Subcutaneous abdominal adipose tissue (tissue), 5 donors: ENCODE data around the gene SEC22A.

Experiments used
- H3K27ac ChIP-seq: one replicate; pipeline ENCODE4 v1.7.0; 2013; ENCODE audit warnings: low read depth, mild to moderate bottlenecking, inconsistent platforms, low read length, moderate library complexity
- H3K27me3 ChIP-seq, 5 donors: one replicate each; pipeline ENCODE4 v1.7.0; 2013; ENCODE audit warnings: low read length in 5 of 5, inconsistent platforms in 1 of 5; ENCODE audit not compliant: control insufficient read depth in 5 of 5, insufficient read depth in 4 of 5
- H3K36me3 ChIP-seq, 5 donors: one replicate each; pipeline ENCODE4 v1.7.0; 2013; ENCODE audit warnings: low read length in 5 of 5; ENCODE audit not compliant: control insufficient read depth in 5 of 5, insufficient read depth in 5 of 5
- H3K4me1 ChIP-seq, 5 donors: one replicate each; pipeline ENCODE4 v1.7.0; 2013; ENCODE audit warnings: low read length in 5 of 5, mild to moderate bottlenecking in 3 of 5, moderate library complexity in 1 of 5; ENCODE audit not compliant: control insufficient read depth in 5 of 5, insufficient read depth in 5 of 5
- H3K4me3 ChIP-seq, 5 donors: one replicate each; pipeline ENCODE4 v1.7.0; 2013; ENCODE audit warnings: low read length in 5 of 5, low read depth in 1 of 5
- H3K9ac ChIP-seq, 5 donors: one replicate each; pipeline ENCODE4 v1.7.0; 2013; ENCODE audit warnings: low read length in 5 of 5, mild to moderate bottlenecking in 4 of 5, moderate library complexity in 3 of 5
- H3K9me3 ChIP-seq, 5 donors: one replicate each; pipeline ENCODE4 v1.7.0; 2013; ENCODE audit warnings: low read length in 5 of 5; ENCODE audit not compliant: control insufficient read depth in 5 of 5
- donor health status: healthy.
- donor health status: healthy.
- donor health status: healthy.
- donor health status: healthy.
- donor health status: healthy.

Gene SEC22A

DNA sequence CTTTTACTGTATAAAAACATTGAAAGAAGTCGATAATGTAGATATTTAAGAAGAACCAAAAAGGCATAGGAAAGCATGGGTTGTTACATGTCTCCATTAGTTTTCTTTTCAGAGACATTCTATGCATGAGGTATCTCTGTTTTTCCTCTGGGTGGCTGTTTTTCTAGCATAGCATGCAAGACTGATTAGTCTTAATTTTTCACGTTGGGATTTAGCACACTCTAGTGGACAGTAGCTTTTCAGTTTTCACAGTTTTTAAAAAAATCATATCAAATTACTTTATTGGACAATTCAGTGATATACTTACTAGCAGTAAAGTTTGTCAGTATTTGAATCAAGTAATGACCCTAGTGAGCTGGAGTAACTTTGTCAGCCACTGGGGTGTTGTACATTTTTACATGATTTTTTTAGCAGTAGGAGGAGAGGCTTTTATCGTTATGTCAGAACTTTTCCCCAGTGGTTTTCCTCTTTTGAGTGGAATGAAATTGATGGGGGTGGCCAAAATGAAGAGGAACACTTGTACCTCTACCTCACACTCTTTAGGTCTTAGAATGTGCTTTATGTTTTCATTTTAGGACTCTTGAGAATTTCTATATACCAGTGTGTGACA lies 57.2 kb downstream of the SEC22A start:
- peaks cover 0 to 6% (median 5%) of the 10 kb centered on the region in 5 donors for H3K36me3 ChIP-seq
- no peak overlapping the region for H3K27ac ChIP-seq
- no peaks in the 10 kb centered on the region for H3K27me3 ChIP-seq
- no peak overlapping the region for H3K9ac ChIP-seq
- no peaks in the 10 kb centered on the region for H3K9me3 ChIP-seq
- no peaks in the 10 kb centered on the region for H3K4me1 ChIP-seq
- H3K4me3 ChIP-seq = no peak overlapping the region

DNA sequence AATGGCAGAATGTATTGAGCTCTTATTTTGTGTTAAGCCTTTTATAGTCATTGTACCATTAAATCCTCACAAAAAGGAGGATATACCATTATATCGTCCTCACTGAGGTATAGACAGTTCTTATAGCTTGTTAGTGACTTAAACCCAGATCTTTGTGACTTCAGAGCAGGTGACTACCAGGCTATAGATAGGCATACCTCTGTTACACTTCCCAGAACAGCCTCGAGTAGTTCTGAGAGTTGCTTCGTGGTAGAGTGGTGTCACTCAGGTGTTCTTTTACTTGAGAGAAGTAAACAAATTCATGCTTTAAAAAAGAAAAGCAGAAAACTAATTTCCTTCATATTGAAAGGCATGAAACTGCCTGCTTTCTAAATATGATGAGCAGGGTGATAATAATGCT lies 59.9 kb downstream of the SEC22A start:
- Histone ChIP-seq H3K4me1 (no peaks in the 10 kb centered on the region), H3K9ac (no peak overlapping the region), H3K36me3 (peaks cover 0 to 6% (median 4%) of the 10 kb centered on the region in 5 donors), H3K4me3 (no peak overlapping the region), H3K27ac (no peak overlapping the region), H3K9me3 (no peaks in the 10 kb centered on the region), H3K27me3 (no peaks in the 10 kb centered on the region)

GRCh38 chr3:123262226-123262625 lies 60.5 kb downstream of the SEC22A start:
- Histone ChIP-seq H3K4me1 (no peaks in the 10 kb centered on the region), H3K9ac (no peak overlapping the region), H3K27me3 (no peaks in the 10 kb centered on the region), H3K9me3 (no peaks in the 10 kb centered on the region), H3K36me3 (peaks cover 0 to 7% (median 4%) of the 10 kb centered on the region in 5 donors), H3K4me3 (no peak overlapping the region), H3K27ac (no peak overlapping the region)

DNA sequence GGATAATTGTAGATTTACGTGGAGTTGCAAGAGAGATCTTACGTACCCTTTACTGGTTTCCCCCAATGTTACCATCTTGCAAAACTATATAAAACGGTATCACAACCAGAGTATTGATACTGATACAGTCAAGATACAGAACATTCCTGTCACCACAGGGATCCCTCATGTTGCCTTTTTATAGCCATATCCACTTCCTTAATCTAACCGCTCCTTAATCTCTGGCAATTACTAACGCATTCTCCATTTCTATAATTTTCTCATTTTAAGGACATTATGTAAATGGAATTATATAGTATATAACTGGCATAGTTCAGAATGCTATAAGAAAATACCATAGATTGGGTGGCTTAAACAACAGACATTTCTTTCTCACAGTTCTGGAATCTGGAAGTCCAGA lies 61.1 kb downstream of the SEC22A start:
- no peaks in the 10 kb centered on the region for H3K4me1 ChIP-seq
- H3K4me3 ChIP-seq = no peak overlapping the region
- H3K27me3 ChIP-seq = no peaks in the 10 kb centered on the region
- H3K9ac ChIP-seq = no peak overlapping the region
- H3K9me3 ChIP-seq = no peaks in the 10 kb centered on the region
- H3K27ac ChIP-seq = no peak overlapping the region
- H3K36me3 ChIP-seq = peaks cover 0 to 7% (median 4%) of the 10 kb centered on the region in 5 donors

GRCh38 chr3:123263941-123264340 lies 62.2 kb downstream of the SEC22A start:
- Histone ChIP-seq H3K27ac (no peak overlapping the region), H3K9me3 (no peaks in the 10 kb centered on the region), H3K4me1 (no peaks in the 10 kb centered on the region), H3K4me3 (no peak overlapping the region), H3K9ac (no peak overlapping the region), H3K36me3 (peaks cover 0 to 8% (median 7%) of the 10 kb centered on the region in 5 donors), H3K27me3 (no peaks in the 10 kb centered on the region)

DNA sequence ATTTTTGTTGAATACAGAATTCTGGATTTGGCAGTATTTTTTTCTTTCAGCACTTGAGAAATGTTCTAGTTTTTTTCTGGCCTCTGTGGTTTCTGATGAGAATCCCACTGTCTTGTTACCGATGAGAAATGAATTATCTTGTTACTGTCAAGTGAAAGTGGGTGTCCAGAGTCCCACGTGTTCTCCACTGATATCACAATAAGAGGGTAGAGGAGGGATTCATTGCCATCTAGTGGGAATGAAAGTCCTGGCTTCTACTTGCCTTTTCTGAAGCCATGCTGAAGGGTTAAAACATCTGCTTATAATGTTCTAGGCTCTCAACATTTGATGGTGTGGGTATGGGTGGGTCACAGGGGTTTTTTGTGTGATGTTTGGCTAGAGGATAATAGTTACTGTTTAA lies 66.1 kb downstream of the SEC22A start:
- Histone ChIP-seq H3K36me3 (peaks cover 0 to 12% (median 7%) of the 10 kb centered on the region in 5 donors), H3K9me3 (no peaks in the 10 kb centered on the region), H3K4me3 (no peak overlapping the region), H3K4me1 (peaks cover 0 to 8% (median 4%) of the 10 kb centered on the region in 5 donors), H3K9ac (no peak overlapping the region), H3K27ac (no peak overlapping the region), H3K27me3 (no peaks in the 10 kb centered on the region)

- no peaks in the 10 kb centered on the region for H3K27me3 ChIP-seq
- no peak overlapping the region for H3K27ac ChIP-seq
- H3K9ac ChIP-seq = no peak overlapping the region
- peaks cover 0 to 8% (median 3%) of the 10 kb centered on the region in 5 donors for H3K36me3 ChIP-seq
- no peak overlapping the region for H3K4me3 ChIP-seq
- H3K4me1 ChIP-seq = peaks cover 0 to 13% (median 4%) of the 10 kb centered on the region in 5 donors
- no peaks in the 10 kb centered on the region for H3K9me3 ChIP-seq
Measured at GRCh38 chr3:123270818-123271217, 69.1 kb downstream of the SEC22A start.

GRCh38 chr3:123271466-123272159 lies 69.9 kb downstream of the SEC22A start:
- Histone ChIP-seq H3K36me3 (peaks cover 0 to 8% (median 3%) of the 10 kb centered on the region in 5 donors), H3K9ac (no peak overlapping the region), H3K9me3 (no peaks in the 10 kb centered on the region), H3K27me3 (no peaks in the 10 kb centered on the region), H3K4me3 (no peak overlapping the region), H3K4me1 (peaks cover 0 to 13% (median 4%) of the 10 kb centered on the region in 5 donors), H3K27ac (no peak overlapping the region)

DNA sequence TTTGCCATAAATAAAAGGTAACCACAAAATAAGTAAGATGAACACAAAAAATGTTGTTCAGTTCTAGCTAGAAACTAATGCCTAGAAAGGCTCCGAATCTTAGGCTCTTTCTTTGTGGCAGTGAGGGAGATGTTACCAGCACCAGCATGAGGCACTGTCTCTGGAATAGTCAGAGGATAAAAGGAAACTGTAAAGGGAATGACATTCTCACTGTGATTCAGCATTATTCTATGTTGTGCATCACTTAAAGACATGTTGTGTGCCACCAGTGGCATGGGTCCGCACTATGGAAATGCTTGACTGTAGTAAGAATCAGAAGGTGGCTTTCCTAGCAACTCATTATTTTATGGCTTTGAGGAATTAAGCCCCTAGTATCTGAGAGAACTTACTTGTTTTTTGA lies 70.8 kb downstream of the SEC22A start:
- Histone ChIP-seq H3K27me3 (no peaks in the 10 kb centered on the region), H3K9me3 (no peaks in the 10 kb centered on the region), H3K27ac (no peak overlapping the region), H3K36me3 (peaks cover 0 to 8% (median 3%) of the 10 kb centered on the region in 5 donors), H3K4me1 (peaks cover 0 to 13% (median 4%) of the 10 kb centered on the region in 5 donors), H3K9ac (no peak overlapping the region), H3K4me3 (no peak overlapping the region)

- H3K9ac ChIP-seq = no peak overlapping the region
- peaks cover 2 to 18% (median 6%) of the 10 kb centered on the region in 5 donors for H3K36me3 ChIP-seq
- no peak overlapping the region for H3K4me3 ChIP-seq
- peaks cover 0 to 13% (median 4%) of the 10 kb centered on the region in 5 donors for H3K4me1 ChIP-seq
- H3K27ac ChIP-seq = no peak overlapping the region
- no peaks in the 10 kb centered on the region for H3K27me3 ChIP-seq
- no peaks in the 10 kb centered on the region for H3K9me3 ChIP-seq
Measured at GRCh38 chr3:123275691-123276090, 73.9 kb downstream of the SEC22A start.
